ENCODE measurements around the gene TSPAN3. TPM values are rescaled to one million over a fixed set of nuclear protein-coding genes. Genes with fewer than 3 reads are reported as not detected.

The TSPAN3 gene
- total and polyA plus RNA-seq, 2 donors (not counting 3 experiments of a cell fraction or from before 2014, with no cell fraction given), result 215 to 606 TPM

GRCh38 chr15:77012868-77013267 is 58.0 kb downstream of the TSPAN3 start:
- CTCF ChIA-PET, result interaction anchor here (0.8 to 1.3 kb wide), 4 partner anchors 10 to 827 kb away, joined by 3 to 5 read pairs (median 3); no protein-coding TSS in a partner anchor

More at GRCh38 chr15:77012868-77013267, 58.0 kb downstream of the TSPAN3 start:
- Histone ChIP-seq H3K9me3 (replicated peaks; ENCODE audit: control insufficient read depth, insufficient read depth, low read length) (no peaks in the 10 kb centered on the region), H4K20me1 (replicated peaks; ENCODE audit: control insufficient read depth, extremely low read depth, insufficient read depth, low read length) (no peaks in the 10 kb centered on the region), H3K27me3 (ENCODE audit: control insufficient read depth in 2 of 2, insufficient read depth in 2 of 2, low read length in 2 of 2) (no peaks in the 10 kb centered on the region), H2AFZ (ENCODE audit: low read depth, low read length) (no peak overlapping the region), H3K79me2 (ENCODE audit: control insufficient read depth, insufficient read depth, low read length) (no peaks in the 10 kb centered on the region), H3K4me2 (ENCODE audit: insufficient read depth, low read length) (no peak overlapping the region), H3K36me3 (ENCODE audit: control insufficient read depth in 2 of 2, extremely low read depth in 1 of 2, insufficient read depth in 2 of 2, low read length in 2 of 2) (no peaks in the 10 kb centered on the region), H3K9ac (replicated peaks; ENCODE audit: extremely low read depth, insufficient read depth, low read length) (no peak overlapping the region), H3K4me1 (ENCODE audit: control insufficient read depth, extremely low read depth, insufficient read depth, low read length) (no peaks in the 10 kb centered on the region), H3K9me1 (replicated peaks; ENCODE audit: control insufficient read depth, extremely low read depth, insufficient read depth, low read length) (no peaks in the 10 kb centered on the region), H3K27ac (ENCODE audit: insufficient read depth, low read depth, low read length) (no peak overlapping the region), H3K4me3 (replicated peaks in 1 of 3; ENCODE audit: insufficient read depth in 1 of 3, low read depth in 1 of 3, low read length in 3 of 3) (no peak overlapping the region)
- intact Hi-C loops (cut with micrococcal nuclease), result no loop called here
- dilution Hi-C loops (cut with MboI; ENCODE audit: extremely low pct_ligation_motif_present, low sequenced_read_pairs), result no loop called here
- no TSS peak for BruUV-seq (replicated peaks)
- TF ChIP-seq GATA2 (IDR thresholded peaks at IDR 0.05; ENCODE audit: insufficient read depth, insufficient read length, low read depth, low read length) (no peak), MYC (IDR thresholded peaks at IDR 0.05; ENCODE audit: low read depth, low read length) (no peak), POLR2A (IDR thresholded peaks at IDR 0.05; ENCODE audit: low read depth, low read length) (no peak), POLR2AphosphoS5 (IDR thresholded peaks at IDR 0.05; ENCODE audit: insufficient read depth, low read depth, low read length) (no peak), CTCF (IDR thresholded peaks at IDR 0.05; ENCODE audit: extremely low read depth in 1 of 2, insufficient read depth in 1 of 2, low read depth in 1 of 2, low read length in 2 of 2) (no peak), JUN (IDR thresholded peaks at IDR 0.05; ENCODE audit: borderline replicate concordance, insufficient read depth, insufficient read length, low read depth) (no peak), FOS (IDR thresholded peaks at IDR 0.05; ENCODE audit: borderline replicate concordance, insufficient read depth, low read length) (no peak), EZH2 (IDR thresholded peaks at IDR 0.05; ENCODE audit: borderline replicate concordance, low read depth, low read length, severe bottlenecking) (no peak)
- TF ChIP-seq, protein P1, sequence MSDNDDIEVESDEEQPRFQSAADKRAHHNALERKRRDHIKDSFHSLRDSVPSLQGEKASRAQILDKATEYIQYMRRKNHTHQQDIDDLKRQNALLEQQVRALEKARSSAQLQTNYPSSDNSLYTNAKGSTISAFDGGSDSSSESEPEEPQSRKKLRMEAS (IDR thresholded peaks at IDR 0.05; ENCODE audit: insufficient read depth, insufficient read length), result no peak
- POLR2A ChIA-PET, result no interaction called here
- DNase-seq (ENCODE audit: low read depth, low spot score) (no peak), FAIRE-seq (no peak)

Data from endothelial cell of umbilical vein (primary cell).